Activated T-cell treated with anti-CD3 and anti-CD28 coated beads for 4 hours (primary cell): ENCODE data around the gene LPP.
"Not testable (repeated sequence)": the region's sequence is repeated elsewhere in the genome, so short reads cannot be mapped to it uniquely, and the experiment has no call there.

Source experiments
- DNase-seq: peaks from one replicate; pipeline ENCODE4 v3.0.0-alpha.2; 2020

LPP gene

DNA sequence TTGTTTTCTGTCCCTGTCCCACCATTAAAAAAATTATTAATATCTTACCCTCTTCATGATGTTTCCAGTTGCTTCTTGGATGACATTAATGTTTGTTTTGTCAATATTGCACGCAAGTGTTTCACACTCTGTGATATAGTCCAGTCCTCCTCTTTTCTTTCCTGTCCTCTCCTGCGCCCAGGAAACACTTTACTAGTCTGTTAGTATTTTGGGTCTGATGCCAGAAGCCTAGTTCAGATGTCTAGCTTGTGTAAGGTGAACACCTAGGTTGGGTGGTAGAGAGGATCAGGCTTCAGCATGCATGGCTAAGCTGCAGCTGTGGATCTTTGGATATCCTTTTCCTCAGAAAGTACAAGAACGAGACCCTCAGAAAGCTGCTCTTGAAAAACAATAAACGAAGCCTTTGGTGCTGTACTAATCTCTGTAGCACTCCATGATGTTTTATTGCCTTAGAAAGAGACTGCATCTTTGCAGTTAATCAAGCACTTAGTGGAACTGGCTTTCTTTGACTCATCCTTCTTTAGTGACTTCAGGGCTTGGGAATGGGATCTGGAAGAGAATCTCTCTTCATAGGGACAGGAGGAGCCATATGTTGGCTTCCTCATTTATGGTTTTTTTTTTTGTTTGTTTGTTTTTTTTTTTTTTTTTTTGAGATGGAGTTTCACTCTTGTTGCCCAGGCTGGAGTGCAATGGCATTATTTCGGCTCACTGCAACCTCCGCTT, 253.4 kb downstream of the LPP start:
- DNase-seq: no peak

DNA sequence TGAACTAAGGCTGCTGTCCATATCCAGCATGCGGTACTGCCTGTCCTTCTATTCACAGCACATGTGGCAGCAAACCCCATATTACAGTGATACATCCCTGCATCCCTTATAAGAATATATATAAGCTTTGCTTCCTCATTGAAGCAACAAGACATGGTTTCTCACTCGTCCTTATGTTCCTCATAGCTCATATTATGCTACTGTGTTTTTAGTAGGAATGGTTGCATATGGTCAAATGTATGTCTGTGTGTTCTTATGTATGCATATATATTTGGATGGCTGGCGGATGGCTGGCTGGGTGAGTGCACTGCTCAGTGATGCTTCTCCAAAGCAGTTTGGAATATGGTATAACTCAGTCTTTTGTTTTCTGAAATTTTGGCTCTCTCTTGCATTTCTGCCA, 254.9 kb downstream of the LPP start:
- no peak for DNase-seq

DNA sequence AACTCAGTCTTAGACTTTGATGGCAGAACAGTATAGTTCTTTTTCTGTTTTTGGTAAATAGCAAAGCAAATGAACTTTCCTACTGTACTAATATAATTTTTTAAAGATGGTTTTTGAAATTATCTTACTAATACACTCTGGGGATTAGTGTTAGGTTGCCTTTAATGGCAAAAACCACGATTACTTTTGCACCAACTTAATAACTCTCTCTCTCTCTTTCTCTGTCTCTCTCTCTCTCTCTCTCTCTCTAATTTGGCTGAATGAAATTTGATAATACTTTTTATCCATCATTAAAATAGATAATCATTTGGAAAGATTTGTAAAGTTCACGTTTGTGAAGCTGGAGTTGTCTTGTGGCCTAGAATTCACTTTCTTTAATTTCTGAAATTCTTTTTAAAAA, 257.8 kb downstream of the LPP start:
- no peak for DNase-seq

DNA sequence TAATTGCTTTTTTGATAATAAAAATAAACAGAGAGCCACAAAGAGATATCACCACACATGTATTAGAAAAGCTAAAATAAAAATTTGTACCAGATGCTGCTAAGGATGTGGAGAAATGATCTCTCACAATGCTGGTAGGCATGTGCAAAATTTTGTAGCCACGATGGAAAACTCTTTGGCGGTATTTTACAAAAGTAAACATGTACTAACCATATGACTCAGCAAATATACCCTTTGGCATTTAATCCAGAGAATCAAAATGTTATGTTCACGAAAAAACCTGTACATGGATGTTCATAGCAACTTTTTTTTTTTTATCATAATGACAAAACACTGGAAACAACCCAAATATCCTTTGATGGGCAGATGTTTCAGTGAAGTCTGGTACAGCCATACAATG, 261.2 kb downstream of the LPP start:
- DNase-seq: no peak

DNA sequence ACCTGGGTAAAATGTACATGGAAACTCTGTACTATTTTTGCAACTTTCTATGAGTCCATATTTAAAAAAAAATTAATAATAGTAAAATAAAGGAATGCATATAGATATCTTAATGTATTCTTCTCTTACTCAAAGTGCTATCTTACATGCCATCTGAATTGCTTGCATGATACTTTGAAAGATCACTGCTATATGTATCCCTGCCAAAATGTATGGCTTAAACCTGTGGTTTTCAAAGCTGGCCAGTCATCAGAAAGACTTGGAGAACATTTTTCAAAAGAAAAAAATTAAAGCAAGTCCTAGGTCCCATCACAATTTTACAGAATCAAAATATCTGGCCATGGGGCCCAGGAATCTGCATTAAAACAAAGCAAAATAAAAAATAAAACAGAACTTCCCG, 262.1 kb downstream of the LPP start:
- no peak for DNase-seq

DNA sequence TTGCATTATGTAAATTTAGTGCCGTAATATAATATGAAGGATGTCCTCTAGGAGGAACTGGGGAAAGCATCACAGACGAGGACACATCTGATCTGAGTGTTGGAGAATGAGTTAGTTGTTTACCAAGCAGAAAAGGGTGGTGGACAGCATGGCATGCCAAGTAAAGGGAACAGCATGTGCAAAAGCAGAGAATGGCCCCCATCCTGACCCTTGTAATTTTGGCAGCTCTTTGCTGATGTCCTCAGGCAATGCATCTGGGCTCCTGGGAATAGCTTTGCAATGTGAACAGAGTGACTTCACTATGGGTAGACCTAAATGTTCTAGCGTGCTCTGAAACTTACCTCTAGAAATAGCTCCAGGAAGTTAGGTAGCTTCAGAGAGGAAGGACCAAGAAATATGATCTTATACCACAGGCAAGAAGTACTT, 263.3 kb downstream of the LPP start:
- no peak for DNase-seq

DNA sequence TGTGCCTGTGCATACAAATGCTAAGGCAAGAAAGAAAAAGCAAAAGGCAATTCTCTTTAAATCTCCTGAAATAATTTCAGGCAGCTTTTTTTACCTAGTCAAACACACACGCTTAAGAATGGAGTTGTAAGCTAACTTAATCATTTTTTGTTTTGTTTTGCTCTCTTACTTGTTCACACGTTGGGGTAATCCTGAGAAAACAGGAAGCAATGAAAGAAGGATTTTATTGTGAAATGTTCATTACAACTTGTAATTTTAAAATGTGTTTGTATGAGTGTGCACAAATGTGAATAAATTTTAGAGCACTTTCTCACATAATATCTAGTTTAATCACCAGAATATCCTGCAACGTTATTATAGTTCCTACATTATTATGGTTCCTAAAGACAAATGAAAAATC, 263.8 kb downstream of the LPP start:
- DNase-seq: no peak

DNA sequence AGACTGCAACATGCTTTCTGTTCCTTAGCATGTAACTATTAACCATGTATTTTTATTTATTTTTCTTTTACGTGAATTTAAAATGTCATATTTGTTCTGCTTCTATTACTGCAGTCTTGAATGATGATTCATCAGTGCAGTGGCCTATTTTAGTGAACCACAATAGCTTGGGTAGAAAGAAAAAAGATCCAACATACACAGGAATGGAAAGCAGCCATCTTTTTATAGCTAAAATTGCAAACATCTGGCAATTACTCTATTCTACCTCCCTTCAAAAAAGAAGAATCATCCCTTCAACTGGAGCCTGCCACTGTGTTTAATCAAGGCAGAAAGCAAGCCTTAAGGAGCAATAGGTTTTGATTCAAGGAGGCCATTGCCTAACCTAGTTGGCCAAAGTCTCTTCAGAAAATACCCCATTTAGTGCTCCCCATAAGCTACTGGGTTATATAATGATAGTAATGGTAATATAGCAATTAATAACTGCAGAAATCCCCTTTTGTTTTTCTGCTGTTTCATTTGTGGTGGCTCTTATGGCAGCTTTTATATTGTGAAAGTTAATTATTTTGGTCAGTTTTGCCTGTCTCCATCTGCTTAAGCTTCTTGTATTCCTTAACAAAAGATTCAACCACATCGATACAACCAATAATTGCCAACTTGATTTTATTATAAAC, 267.3 kb downstream of the LPP start:
- no peak for DNase-seq

DNA sequence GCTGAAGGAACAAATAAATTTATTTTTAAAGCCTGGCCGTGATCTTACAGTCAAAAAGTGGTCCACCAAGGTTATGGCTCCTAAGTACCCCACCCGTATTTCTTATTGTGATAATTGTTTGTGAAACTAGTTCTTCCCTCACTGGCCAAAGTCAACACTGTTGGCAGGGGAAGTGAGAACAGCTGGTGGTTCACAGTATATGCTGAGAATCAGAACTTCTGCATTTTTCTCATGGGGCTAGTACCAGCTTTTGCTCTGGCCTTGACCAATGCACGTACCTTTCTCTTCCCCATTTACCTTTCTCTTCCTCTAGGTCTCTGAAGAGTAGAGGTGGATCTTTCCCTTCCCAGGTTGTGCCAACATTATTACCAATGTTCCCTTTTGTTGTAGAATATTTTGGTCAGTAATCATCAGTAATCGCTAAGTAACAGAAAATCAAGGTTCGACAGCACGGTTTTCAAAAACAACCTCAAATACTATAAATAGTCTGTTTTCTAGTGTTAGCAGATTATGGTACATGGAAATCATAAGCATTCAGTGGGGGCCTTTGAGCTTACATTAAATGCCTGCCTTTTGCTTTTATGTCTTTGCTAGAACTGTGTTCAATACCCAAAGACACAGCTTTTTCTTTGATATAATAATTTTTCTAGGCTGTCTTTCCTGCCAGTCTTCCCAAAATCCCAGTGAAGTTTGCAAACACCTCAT, 268.0 kb downstream of the LPP start:
- no peak for DNase-seq

DNA sequence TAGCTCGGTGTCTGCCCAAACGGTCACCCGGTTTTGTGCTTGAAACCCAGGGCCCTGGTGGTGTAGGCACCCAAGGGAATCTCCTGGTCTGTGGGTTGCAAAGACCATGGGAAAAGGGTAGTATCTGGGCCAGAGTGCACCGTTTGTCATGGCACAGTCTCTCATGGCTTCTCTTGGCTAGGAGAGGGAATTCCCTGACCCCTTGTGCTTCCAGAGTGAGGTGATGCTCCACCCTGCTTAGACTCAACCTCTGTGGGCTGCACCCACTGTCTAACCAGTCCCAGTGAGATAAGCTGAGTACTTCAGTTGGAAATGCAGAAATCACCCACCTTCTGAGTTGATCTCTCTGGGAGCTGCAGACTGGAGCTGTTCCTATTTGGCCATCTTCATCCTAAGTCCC, 274.0 kb downstream of the LPP start:
- not testable (repeated sequence) for DNase-seq

DNA sequence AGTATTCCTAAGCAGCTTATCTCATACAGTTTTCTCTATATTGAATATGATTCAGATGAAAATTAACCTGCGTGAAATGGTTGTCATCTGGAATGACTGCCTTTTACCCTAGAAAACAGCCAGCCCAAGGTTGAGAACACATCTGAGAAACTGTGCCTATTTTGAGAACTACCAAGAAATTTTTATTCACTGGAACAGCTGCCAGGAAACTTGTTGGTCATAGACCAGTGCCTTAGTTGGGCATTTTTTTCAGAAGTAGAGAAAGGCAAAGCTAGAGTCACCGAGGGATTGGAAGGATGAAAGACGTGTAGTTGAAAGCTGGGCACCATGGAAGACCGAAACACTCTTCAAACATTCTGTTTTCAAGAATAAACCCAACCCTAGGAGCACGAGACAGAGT, 277.1 kb downstream of the LPP start:
- DNase-seq: no peak

DNA sequence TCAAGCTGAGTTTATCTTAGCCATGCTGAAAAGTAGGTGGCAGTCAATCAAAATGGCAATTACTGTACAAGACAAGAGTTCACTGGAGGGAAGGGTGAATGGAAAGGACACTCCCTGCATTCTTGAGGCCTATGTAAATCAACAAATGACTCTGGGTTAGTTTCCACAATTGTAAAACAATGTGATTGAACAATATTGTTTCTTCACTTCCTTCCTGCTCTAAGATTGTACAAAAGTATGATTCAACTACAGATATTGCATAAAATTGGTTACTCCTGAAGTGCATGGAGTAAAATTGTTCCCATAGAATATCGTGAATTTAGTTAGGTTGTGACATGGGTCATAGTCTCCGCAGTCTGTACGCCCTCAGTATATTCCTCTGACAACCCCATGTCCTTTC, 277.6 kb downstream of the LPP start:
- DNase-seq: no peak

DNA sequence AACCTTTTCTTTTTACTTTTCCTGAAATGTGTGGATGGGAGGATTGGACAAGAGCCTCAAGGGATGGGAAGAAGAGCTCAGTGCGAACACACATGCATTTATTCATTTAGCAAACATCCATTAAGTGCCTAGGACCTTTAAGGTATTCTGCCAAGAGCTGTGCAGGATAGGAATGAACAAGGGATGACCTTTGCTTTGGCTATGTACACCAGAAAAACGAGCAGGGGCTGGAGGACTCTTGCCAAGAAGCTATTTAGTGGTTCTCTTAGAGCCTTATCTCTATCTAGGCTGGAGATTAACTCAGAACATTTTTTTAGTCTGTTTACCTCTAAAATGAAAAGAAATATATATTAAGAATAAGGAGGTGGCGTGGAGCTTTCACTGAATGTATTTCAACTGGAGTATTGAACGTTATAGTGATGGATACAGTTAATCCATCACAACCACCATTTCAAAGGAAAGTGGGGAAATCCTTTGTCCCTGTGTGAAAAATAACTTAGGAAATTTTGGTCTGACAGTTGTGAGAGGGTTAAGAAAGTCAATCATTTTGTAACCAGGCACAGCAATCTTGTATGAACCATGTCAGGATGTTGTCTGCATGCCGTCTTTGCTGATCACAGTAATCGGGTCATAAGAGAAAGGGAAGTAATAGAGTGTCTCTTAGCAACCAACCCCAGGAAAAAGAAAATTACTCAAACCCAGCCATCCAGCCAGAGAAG, 279.0 kb downstream of the LPP start:
- no peak for DNase-seq

DNA sequence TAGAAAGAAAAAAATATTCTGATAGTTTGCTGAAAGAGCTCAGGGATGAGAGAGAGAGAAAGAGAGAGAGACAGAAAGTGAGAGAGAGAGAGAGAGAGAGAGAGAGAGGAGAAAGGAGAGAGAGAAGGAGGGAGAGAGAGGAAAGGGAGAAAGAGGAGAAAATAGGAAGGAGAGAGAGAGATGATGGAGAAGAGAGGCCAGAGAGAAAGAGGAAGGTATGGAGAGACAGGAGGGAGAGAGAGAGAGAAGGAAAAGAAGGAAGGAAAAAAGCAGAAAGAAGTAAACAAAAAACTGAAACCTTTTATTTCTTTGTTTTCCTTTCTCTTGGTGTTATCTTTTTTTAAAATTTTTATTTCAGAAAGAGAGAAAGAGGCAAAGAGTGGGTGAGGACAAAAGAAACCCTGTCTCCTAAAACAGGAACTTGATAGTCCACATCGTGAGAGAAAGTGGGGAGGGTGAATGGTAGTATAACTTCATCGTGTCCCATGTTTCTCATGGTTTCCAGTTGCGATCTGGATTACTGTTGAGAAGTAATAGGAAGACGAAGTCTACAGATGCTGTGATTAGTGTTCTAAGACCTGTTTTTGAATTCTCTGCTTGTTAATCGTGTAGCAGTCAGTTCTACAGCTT, 279.7 kb downstream of the LPP start:
- no peak for DNase-seq

DNA sequence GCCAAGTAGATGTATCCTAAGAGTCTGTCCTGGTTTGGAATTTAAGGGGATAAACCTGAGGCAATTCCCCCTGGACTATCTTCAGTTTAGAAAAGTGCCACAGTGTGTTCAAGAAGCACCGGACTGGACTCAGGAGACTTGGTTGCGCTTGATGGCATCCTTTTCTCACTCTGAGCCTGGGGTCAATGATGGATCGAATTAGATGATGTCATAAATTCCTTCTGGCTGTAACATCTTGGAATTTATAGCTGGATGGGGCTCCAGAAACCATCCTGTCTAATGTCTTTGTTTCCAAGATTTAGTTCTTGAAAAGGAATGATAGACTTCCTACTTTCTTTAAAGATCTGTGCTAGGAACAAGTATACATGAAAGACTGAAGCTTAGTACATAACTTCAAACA, 280.6 kb downstream of the LPP start:
- no peak for DNase-seq

DNA sequence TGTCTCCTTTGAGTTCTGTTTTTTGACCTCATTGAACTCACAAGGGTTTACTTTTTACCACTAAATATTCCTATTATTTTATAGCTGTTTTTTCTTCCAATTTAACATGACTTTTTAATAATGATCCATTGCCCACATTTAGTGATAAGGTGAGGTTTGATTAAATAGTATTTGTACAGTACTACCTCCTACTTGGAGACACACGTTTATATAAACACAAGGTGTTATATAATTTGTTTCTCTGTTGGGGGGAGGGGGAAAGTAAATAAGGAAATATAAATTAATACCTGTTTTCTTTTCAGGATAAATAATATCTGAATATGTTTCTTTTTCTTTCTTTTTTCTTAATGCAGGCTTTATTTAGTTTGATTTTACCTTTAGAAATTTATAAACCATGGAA, 281.3 kb downstream of the LPP start:
- no peak for DNase-seq

DNA sequence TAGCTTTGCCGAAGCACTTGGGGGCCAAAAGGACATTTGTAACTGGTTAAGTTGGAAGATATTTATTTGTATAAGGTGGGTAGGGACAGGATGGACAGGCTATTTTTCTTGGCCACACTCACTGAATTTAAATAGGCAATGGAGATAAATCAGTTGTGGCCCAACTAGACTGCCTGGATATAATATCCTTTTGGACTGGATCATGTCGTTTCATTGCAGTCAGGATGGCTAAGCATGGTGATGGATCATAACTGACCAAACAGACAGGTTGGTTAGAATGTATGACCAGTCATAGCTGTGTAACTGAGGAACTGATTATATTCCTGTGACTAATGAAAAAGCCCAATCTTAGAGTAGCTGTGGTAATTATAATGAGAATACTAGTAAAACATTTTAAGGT, 284.0 kb downstream of the LPP start:
- no peak for DNase-seq

DNA sequence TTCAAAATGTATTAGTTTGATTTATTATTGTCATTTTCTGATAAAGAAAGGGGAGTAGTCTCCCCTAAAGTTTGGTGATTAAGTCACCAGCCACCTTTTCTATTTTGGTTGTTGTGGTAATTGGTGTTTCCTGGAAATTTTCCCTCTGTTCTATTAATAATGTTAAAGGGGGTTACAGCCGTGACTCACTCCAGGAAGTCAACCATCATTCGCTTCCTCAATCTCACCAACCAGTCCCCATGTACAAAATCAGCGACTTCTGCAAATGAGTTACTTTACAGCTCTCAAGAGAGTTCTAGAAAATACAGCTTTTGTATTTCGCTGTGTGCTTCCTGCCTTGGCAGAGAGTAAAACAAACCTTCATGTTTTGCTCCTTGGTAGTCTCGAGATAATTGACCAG, 285.1 kb downstream of the LPP start:
- DNase-seq: peak; percentile 34

DNA sequence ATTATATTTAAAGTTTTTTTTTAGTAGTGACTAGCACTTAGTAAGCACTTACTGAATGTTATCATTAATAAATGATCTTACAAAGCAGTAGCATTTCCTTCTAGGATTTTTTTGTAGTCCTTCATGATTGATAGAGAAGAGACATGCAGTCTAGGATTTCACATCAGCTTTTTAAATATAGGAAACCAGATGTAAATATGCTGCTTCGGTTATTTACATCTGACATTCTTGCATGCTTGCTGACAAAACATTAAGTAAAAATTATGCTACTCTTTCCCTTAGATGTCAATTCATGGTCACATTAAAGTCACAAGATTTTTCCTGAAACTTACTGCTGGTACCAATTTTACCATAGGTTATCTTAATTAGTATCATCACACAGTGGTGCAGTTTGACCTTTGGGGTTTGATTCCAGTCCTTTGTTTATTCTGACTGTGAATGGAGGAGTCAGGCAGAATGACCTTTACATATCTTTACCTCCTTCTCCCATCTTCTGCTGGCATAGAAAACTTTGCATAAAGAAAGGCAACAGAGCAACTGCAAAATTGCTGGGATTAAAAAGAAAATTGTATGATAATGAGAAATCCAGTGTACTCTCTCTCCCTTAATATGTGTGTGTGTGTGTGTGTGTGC, 286.5 kb downstream of the LPP start:
- no peak for DNase-seq

DNA sequence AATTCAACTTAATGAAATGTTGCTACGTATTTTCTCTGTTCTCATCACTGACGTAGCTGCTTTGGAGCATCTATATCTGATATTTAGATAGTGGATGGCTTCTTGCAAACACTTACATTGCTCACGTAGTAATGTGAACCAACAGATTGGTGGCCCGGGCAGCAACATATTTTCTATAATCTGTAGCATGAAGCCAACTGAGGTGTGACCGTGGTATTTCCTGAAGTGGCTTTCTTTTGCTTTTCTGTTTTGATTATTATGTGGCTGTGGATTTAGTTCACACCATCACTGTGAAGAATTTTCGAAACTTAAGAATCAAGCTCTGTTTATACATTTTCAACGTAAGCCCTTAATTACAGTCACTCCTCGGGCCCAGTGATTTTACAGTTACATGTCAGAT, 288.5 kb downstream of the LPP start:
- no peak for DNase-seq

DNA sequence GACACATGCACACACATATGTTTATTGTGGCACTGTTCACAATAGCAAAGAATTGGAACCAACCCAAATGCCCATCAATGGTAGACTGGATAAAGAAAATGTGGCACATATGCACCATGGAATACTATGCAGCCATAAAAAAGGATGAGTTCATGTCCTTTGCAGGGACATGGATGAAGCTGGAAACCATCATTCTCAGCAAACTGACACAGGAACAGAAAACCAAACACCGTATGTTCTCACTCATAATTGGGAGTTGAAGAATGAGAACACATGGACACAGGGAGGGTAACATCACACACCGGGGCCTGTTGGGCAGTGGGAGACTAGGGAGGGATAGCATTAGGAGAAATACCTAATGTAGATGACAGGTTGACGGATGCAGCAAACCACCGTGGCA, 291.2 kb downstream of the LPP start:
- not testable (repeated sequence) for DNase-seq

DNA sequence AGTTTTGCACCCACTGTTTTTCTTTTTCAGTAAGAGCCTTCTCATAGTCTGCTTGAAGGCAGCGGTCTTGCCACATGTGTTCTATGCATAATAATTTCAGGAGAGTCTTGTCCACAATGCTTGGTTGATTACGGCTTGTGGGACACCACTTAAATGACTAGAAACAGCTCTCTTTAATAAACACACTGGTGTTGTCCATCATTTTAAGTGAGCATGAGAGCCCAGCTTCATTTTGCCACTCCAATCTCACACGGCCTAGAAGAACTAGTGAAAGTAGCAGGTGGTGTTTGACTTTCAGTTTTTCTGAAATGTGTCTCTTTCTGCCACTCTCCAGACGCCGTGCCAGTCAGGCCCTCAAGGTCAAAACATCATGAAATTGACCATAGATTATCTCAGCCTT, 292.1 kb downstream of the LPP start:
- DNase-seq: no peak

DNA sequence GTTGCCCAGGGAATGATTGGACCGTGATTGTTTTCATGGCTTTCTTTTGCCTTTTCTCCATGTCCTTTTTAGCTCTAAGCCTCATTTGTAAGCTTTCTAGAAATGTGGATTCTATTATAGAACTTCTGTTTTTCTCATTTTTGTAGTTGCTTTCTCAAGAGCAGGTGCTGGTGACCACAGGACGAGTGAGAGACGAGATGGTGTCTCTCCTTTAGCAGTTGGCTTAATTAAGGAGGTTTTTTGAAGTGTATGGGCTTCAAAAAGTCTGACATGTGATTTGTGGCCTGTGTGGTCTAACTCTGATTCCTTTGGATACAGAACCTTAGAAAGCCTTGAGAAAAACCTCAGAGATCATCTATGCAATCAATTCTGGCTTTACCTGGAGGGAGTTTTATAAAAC, 292.8 kb downstream of the LPP start:
- DNase-seq: no peak
